C4-2B (cell line): Measurements from ENCODE around the gene TRPM1.

Experiments used
- CTCF ChIP-seq: fragments of 450-650 bp; conservative IDR thresholded peaks from 2 replicates; pipeline ENCODE4 v1.5.1; 2017; ENCODE audit warnings: mild to moderate bottlenecking
- ZFX ChIP-seq: fragments of 450-650 bp; IDR thresholded peaks from 2 replicates; pipeline ENCODE4 v1.6.1; 2017

- no peak for TF ChIP-seq CTCF
- no peak for TF ChIP-seq ZFX
Observed at GRCh38 chr15:31100738-31101137, 787 bp downstream of the TRPM1 start.
